ENCODE results near the gene SYT9.
A peak's percentile ranks its signal among the peaks of the same experiment; 100 is the strongest.

SYT9 gene

GRCh38 chr11:7501251-7501650 is 249.5 kb downstream of the SYT9 start:
- Histone ChIP-seq H3K9me3 (ENCODE audit: control insufficient read depth, insufficient read depth, low read depth, low read length) (no peaks in the 10 kb centered on the region), H3K27ac (ENCODE audit: extremely low read depth, low read depth, low read length) (no peak overlapping the region)

GRCh38 chr11:7501894-7502293 is 250.2 kb downstream of the SYT9 start:
- Histone ChIP-seq H3K9me3 (ENCODE audit: control insufficient read depth, insufficient read depth, low read depth, low read length) (no peaks in the 10 kb centered on the region), H3K4me3 (ENCODE audit: low read depth, low read length) (no peak overlapping the region), H3K4me1 (ENCODE audit: control insufficient read depth, insufficient read depth, low read length) (no peaks in the 10 kb centered on the region), H3K27ac (ENCODE audit: extremely low read depth, low read depth, low read length) (no peak overlapping the region), H3K36me3 (ENCODE audit: control insufficient read depth in 2 of 2, insufficient read depth in 1 of 2, low read length in 2 of 2) (no peaks in the 10 kb centered on the region)
- ChIA-PET CTCF (interaction anchor here (0.7 to 3.4 kb wide), 3 partner anchors 11 to 194 kb away, joined by 3 to 14 read pairs (median 3); partner anchors contain the start of gene PPFIBP2), POLR2A (no interaction called here)
- TF ChIP-seq ZNF354C (tag by site-specific recombination; IDR thresholded peaks at IDR 0.05; ENCODE audit: borderline replicate concordance, low read depth) (no peak), ZNF707 (tag by site-specific recombination; IDR thresholded peaks at IDR 0.05) (no peak), MYNN (tag by site-specific recombination; IDR thresholded peaks at IDR 0.05; ENCODE audit: borderline replicate concordance) (no peak), ZNF600 (tag by site-specific recombination; IDR thresholded peaks at IDR 0.05) (no peak), ZNF394 (tag by site-specific recombination; IDR thresholded peaks at IDR 0.05; ENCODE audit: borderline replicate concordance) (no peak)

More at GRCh38 chr11:7501251-7501650, 249.5 kb downstream of the SYT9 start:
- Histone ChIP-seq H3K36me3 (ENCODE audit: control insufficient read depth in 2 of 2, insufficient read depth in 1 of 2, low read length in 2 of 2) (no peaks in the 10 kb centered on the region), H3K4me3 (ENCODE audit: low read depth, low read length) (no peak overlapping the region), H3K4me1 (ENCODE audit: control insufficient read depth, insufficient read depth, low read length) (no peaks in the 10 kb centered on the region)
- TF ChIP-seq ZIC2 (tag by site-specific recombination; IDR thresholded peaks at IDR 0.05) (peak; percentile 56), ZNF211 (tag by site-specific recombination; IDR thresholded peaks at IDR 0.05; ENCODE audit: low read depth) (no peak), GLIS1 (tag by site-specific recombination; IDR thresholded peaks at IDR 0.05) (no peak)
- ChIA-PET POLR2A (no interaction called here), CTCF (interaction anchor here (0.7 to 3.4 kb wide), 4 partner anchors 8 to 194 kb away, joined by 3 to 14 read pairs (median 3); partner anchors contain the start of gene PPFIBP2)

- H3K4me3 ChIP-seq (ENCODE audit: low read depth, low read length): no peak overlapping the region
- no peak overlapping the region for H3K27ac ChIP-seq (ENCODE audit: extremely low read depth, low read depth, low read length)
- TF ChIP-seq ATF2 (tag by site-specific recombination; IDR thresholded peaks at IDR 0.05; ENCODE audit: low read depth) (no peak), ZNF600 (tag by site-specific recombination; IDR thresholded peaks at IDR 0.05) (no peak), ZNF623 (tag by site-specific recombination; IDR thresholded peaks at IDR 0.05) (no peak), KLF17 (tag by site-specific recombination; IDR thresholded peaks at IDR 0.05) (no peak), ZNF837 (tag by site-specific recombination; IDR thresholded peaks at IDR 0.05) (no peak)
- H3K9me3 ChIP-seq (ENCODE audit: control insufficient read depth, insufficient read depth, low read depth, low read length): no peaks in the 10 kb centered on the region
- H3K36me3 ChIP-seq (ENCODE audit: control insufficient read depth in 2 of 2, insufficient read depth in 1 of 2, low read length in 2 of 2): no peaks in the 10 kb centered on the region
- ChIA-PET CTCF (interaction anchor here (0.7 to 1.6 kb wide), 2 partner anchors 19 to 159 kb away, joined by 3 to 5 read pairs; no protein-coding TSS in a partner anchor), POLR2A (no interaction called here)
- H3K4me1 ChIP-seq (ENCODE audit: control insufficient read depth, insufficient read depth, low read length): no peaks in the 10 kb centered on the region
These were observed 254.5 kb downstream of the SYT9 start for GRCh38 chr11:7506243-7506642.

- ChIA-PET CTCF (interaction anchor here (0.6 to 2.4 kb wide), 6 partner anchors 7 to 159 kb away, joined by 3 to 12 read pairs (median 3); no protein-coding TSS in a partner anchor), POLR2A (no interaction called here)
These were observed 256.4 kb downstream of the SYT9 start for GRCh38 chr11:7508087-7508486.

More at GRCh38 chr11:7508087-7508486, 256.4 kb downstream of the SYT9 start:
- no peaks in the 10 kb centered on the region for H3K9me3 ChIP-seq (ENCODE audit: control insufficient read depth, insufficient read depth, low read depth, low read length)
- H3K27ac ChIP-seq (ENCODE audit: extremely low read depth, low read depth, low read length): no peak overlapping the region
- TF ChIP-seq ZNF596 (tag by site-specific recombination; IDR thresholded peaks at IDR 0.05): no peak
- no peak for TF ChIP-seq ZNF394 (tag by site-specific recombination; IDR thresholded peaks at IDR 0.05; ENCODE audit: borderline replicate concordance)
- TF ChIP-seq WT1 (tag by site-specific recombination; IDR thresholded peaks at IDR 0.05): no peak
- TF ChIP-seq ZNF221 (tag by site-specific recombination; IDR thresholded peaks at IDR 0.05; ENCODE audit: borderline replicate concordance): no peak
- H3K4me1 ChIP-seq (ENCODE audit: control insufficient read depth, insufficient read depth, low read length): no peaks in the 10 kb centered on the region
- H3K4me3 ChIP-seq (ENCODE audit: low read depth, low read length): no peak overlapping the region
- no peaks in the 10 kb centered on the region for H3K36me3 ChIP-seq (ENCODE audit: control insufficient read depth in 2 of 2, insufficient read depth in 1 of 2, low read length in 2 of 2)
